ENCODE measurements around the gene RNPEP. TPM values are rescaled to one million over a fixed set of nuclear protein-coding genes. Genes with fewer than 3 reads are reported as not detected.
"Not testable (repeated sequence)": the region's sequence is repeated elsewhere in the genome, so short reads cannot be mapped to it uniquely, and the experiment has no call there.

Gene RNPEP
- total RNA-seq, 1 donor from 2014 or later, result 42.1 TPM

- no peaks in the 10 kb centered on the region for H3K36me3 Mint-ChIP-seq (ENCODE audit: low read depth)
- H3K27ac Mint-ChIP-seq (ENCODE audit: unreplicated experiment), result peak overlapping the region; percentile 80
- H3K4me1 Mint-ChIP-seq (ENCODE audit: low read depth), result peaks cover 55% of the 10 kb centered on the region
- no peaks in the 10 kb centered on the region for H3K27me3 Mint-ChIP-seq (ENCODE audit: low read depth)
- no peak for DNase-seq (ENCODE audit: low spot score)
- H3K4me3 Mint-ChIP-seq (ENCODE audit: unreplicated experiment), result no peak overlapping the region
- no peaks in the 10 kb centered on the region for H3K9me3 Mint-ChIP-seq (ENCODE audit: low read depth)
- no peak for TF ChIP-seq CTCF (IDR thresholded peaks at IDR 0.05)
These were observed 33.0 kb upstream of the RNPEP start for GRCh38 chr1:201949491-201949890.

GRCh38 chr1:201954263-201955008 is 28.0 kb upstream of the RNPEP start:
- Mint-ChIP-seq H3K4me3 (ENCODE audit: unreplicated experiment) (peak overlapping the region; percentile 92), H3K4me1 (ENCODE audit: low read depth) (peaks cover 32% of the 10 kb centered on the region), H3K36me3 (ENCODE audit: low read depth) (peaks cover 5% of the 10 kb centered on the region), H3K9me3 (ENCODE audit: low read depth) (no peaks in the 10 kb centered on the region), H3K27ac (ENCODE audit: unreplicated experiment) (peak overlapping the region; percentile 100), H3K27me3 (ENCODE audit: low read depth) (no peaks in the 10 kb centered on the region)
- no peak for TF ChIP-seq CTCF (IDR thresholded peaks at IDR 0.05)
- DNase-seq (ENCODE audit: low spot score), result no peak

GRCh38 chr1:201955009-201955728 is 27.3 kb upstream of the RNPEP start, which contains the start of gene TIMM17A:
Gene TIMM17A, plus strand, starts transcription at chr1:201955503. Its CDS starts 24 bp downstream, at chr1:201955527.
- H3K27ac Mint-ChIP-seq (ENCODE audit: unreplicated experiment), result peak within 1 kb of the TSS; percentile 100

GRCh38 chr1:201955729-201956143 is 26.7 kb upstream of the RNPEP start:
- H3K4me3 Mint-ChIP-seq (ENCODE audit: unreplicated experiment), result peak overlapping the region; percentile 92
- peak overlapping the region; percentile 100 for H3K27ac Mint-ChIP-seq (ENCODE audit: unreplicated experiment)
- H3K9me3 Mint-ChIP-seq (ENCODE audit: low read depth), result no peaks in the 10 kb centered on the region
- TF ChIP-seq CTCF (IDR thresholded peaks at IDR 0.05), result no peak
- DNase-seq (ENCODE audit: low spot score), result no peak
- H3K36me3 Mint-ChIP-seq (ENCODE audit: low read depth), result peaks cover 10% of the 10 kb centered on the region
- peaks cover 24% of the 10 kb centered on the region for H3K4me1 Mint-ChIP-seq (ENCODE audit: low read depth)
- H3K27me3 Mint-ChIP-seq (ENCODE audit: low read depth), result no peaks in the 10 kb centered on the region

More at GRCh38 chr1:201955009-201955728, 27.3 kb upstream of the RNPEP start, which contains the start of gene TIMM17A:
- peak; percentile 98 for DNase-seq (ENCODE audit: low spot score)
- TF ChIP-seq CTCF (IDR thresholded peaks at IDR 0.05), result no peak
- Mint-ChIP-seq H3K36me3 (ENCODE audit: low read depth) (peaks cover 5% of the 10 kb centered on the region), H3K4me3 (ENCODE audit: unreplicated experiment) (peak within 1 kb of the TSS; percentile 92), H3K9me3 (ENCODE audit: low read depth) (no peaks in the 10 kb centered on the region), H3K27me3 (ENCODE audit: low read depth) (no peaks in the 10 kb centered on the region), H3K4me1 (ENCODE audit: low read depth) (peaks cover 25% of the 10 kb centered on the region)

GRCh38 chr1:201958348-201958747 is 24.1 kb upstream of the RNPEP start:
- Mint-ChIP-seq H3K4me3 (ENCODE audit: unreplicated experiment) (no peak overlapping the region), H3K27ac (ENCODE audit: unreplicated experiment) (no peak overlapping the region), H3K36me3 (ENCODE audit: low read depth) (peaks cover 18% of the 10 kb centered on the region), H3K9me3 (ENCODE audit: low read depth) (no peaks in the 10 kb centered on the region), H3K4me1 (ENCODE audit: low read depth) (peaks cover 24% of the 10 kb centered on the region), H3K27me3 (ENCODE audit: low read depth) (no peaks in the 10 kb centered on the region)
- DNase-seq (ENCODE audit: low spot score), result no peak
- TF ChIP-seq CTCF (IDR thresholded peaks at IDR 0.05), result no peak

GRCh38 chr1:201962382-201962781 is 20.1 kb upstream of the RNPEP start:
- H3K27ac Mint-ChIP-seq (ENCODE audit: unreplicated experiment); H3K9me3 Mint-ChIP-seq (ENCODE audit: low read depth); DNase-seq (ENCODE audit: low spot score); H3K4me1 Mint-ChIP-seq (ENCODE audit: low read depth); H3K4me3 Mint-ChIP-seq (ENCODE audit: unreplicated experiment); H3K27me3 Mint-ChIP-seq (ENCODE audit: low read depth): not testable (repeated sequence)
- H3K36me3 Mint-ChIP-seq (ENCODE audit: low read depth), result peaks cover 32% of the 10 kb centered on the region

Data from chondrocyte (in vitro differentiated cells).